Mesodermal cell (in vitro differentiated cells): ENCODE results near the gene SORCS2.

ENCODE experiments used
- H3K27ac ChIP-seq: 2 replicates; pipeline ENCODE4 v1.7.0; 2013; ENCODE audit warnings: mild to moderate bottlenecking, low read depth, low read length, moderate library complexity; ENCODE audit not compliant: severe bottlenecking
- H3K36me3 ChIP-seq: 2 replicates; pipeline ENCODE4 v1.7.1; 2013; ENCODE audit warnings: mild to moderate bottlenecking, low read length, moderate library complexity; ENCODE audit not compliant: control insufficient read depth, insufficient read depth
- H3K4me1 ChIP-seq: one replicate; pipeline ENCODE4 v1.7.1; 2013; ENCODE audit warnings: mild to moderate bottlenecking, low read length; ENCODE audit not compliant: insufficient read depth, control insufficient read depth, poor library complexity, severe bottlenecking
- H3K4me3 ChIP-seq: 2 replicates; pipeline ENCODE4 v1.7.0; 2013; ENCODE audit warnings: low read length, control low read depth, mild to moderate bottlenecking; ENCODE audit not compliant: insufficient read depth, poor library complexity, severe bottlenecking; ENCODE audit errors: extremely low read depth
- H3K9me3 ChIP-seq: 2 replicates; pipeline ENCODE4 v1.7.1; 2013; ENCODE audit warnings: mild to moderate bottlenecking, low read length, moderate library complexity; ENCODE audit not compliant: control insufficient read depth
- WGBS, 2 experiments: methylation state at CpG; one replicate each; pipeline ENCODE4 v1.1.5; 2013; ENCODE audit warnings: missing lambda C conversion rate in 2 of 2; ENCODE audit not compliant: insufficient coverage in 2 of 2; 5-methylcytosine and 5-hydroxymethylcytosine counted together

SORCS2 gene

GRCh38 chr4:7660176-7661039 lies 468.1 kb downstream of the SORCS2 start:
- WGBS, 2 experiments, result 85 to 91% methylated on average over 11 to 12 of the region's 14 CpGs
- no peak overlapping the region for H3K4me3 ChIP-seq
- H3K4me1 ChIP-seq, result peaks cover 16% of the 10 kb centered on the region
- no peaks in the 10 kb centered on the region for H3K36me3 ChIP-seq
- no peak overlapping the region for H3K27ac ChIP-seq
- H3K9me3 ChIP-seq, result no peaks in the 10 kb centered on the region

GRCh38 chr4:7661066-7661748 lies 468.9 kb downstream of the SORCS2 start:
- H3K36me3 ChIP-seq, result no peaks in the 10 kb centered on the region
- no peak overlapping the region for H3K4me3 ChIP-seq
- peaks cover 8% of the 10 kb centered on the region for H3K4me1 ChIP-seq
- H3K9me3 ChIP-seq, result no peaks in the 10 kb centered on the region
- 88 to 91% methylated on average over 15 to 18 of the region's 23 CpGs for WGBS, 2 experiments
- no peak overlapping the region for H3K27ac ChIP-seq

- Histone ChIP-seq H3K36me3 (no peaks in the 10 kb centered on the region), H3K4me1 (peaks cover under 1% of the 10 kb centered on the region), H3K4me3 (no peak overlapping the region), H3K9me3 (no peaks in the 10 kb centered on the region), H3K27ac (no peak overlapping the region)
- 76 to 79% methylated on average over 8 to 10 of the region's 13 CpGs for WGBS, 2 experiments
These were observed 469.6 kb downstream of the SORCS2 start for GRCh38 chr4:7661846-7662506.

GRCh38 chr4:7662507-7662846 lies 470.1 kb downstream of the SORCS2 start:
- Histone ChIP-seq H3K4me1 (no peaks in the 10 kb centered on the region), H3K9me3 (no peaks in the 10 kb centered on the region), H3K36me3 (no peaks in the 10 kb centered on the region), H3K4me3 (no peak overlapping the region), H3K27ac (no peak overlapping the region)
- 78 to 93% methylated on average over 2 to 3 of the region's 3 CpGs for WGBS, 2 experiments

- no peaks in the 10 kb centered on the region for H3K4me1 ChIP-seq
- no peaks in the 10 kb centered on the region for H3K9me3 ChIP-seq
- no peaks in the 10 kb centered on the region for H3K36me3 ChIP-seq
- no peak overlapping the region for H3K4me3 ChIP-seq
- WGBS, 2 experiments, result 90% methylated on average over 2 of the region's 2 CpGs; no CpG with 5 or more reads in 1 of the 2 experiments
- H3K27ac ChIP-seq, result no peak overlapping the region
These were observed 470.8 kb downstream of the SORCS2 start for GRCh38 chr4:7663075-7663541.

- no peaks in the 10 kb centered on the region for H3K9me3 ChIP-seq
- no peaks in the 10 kb centered on the region for H3K4me1 ChIP-seq
- no peak overlapping the region for H3K4me3 ChIP-seq
- WGBS, 2 experiments, result 88 to 90% methylated on average over 20 of the region's 20 CpGs
- H3K27ac ChIP-seq, result no peak overlapping the region
- H3K36me3 ChIP-seq, result no peaks in the 10 kb centered on the region
These were observed 471.8 kb downstream of the SORCS2 start for GRCh38 chr4:7664106-7664505.

- H3K36me3 ChIP-seq, result no peaks in the 10 kb centered on the region
- H3K4me3 ChIP-seq, result no peak overlapping the region
- no peak overlapping the region for H3K27ac ChIP-seq
- no peaks in the 10 kb centered on the region for H3K4me1 ChIP-seq
- 88 to 100% methylated on average over 3 of the region's 3 CpGs for WGBS, 2 experiments
- no peaks in the 10 kb centered on the region for H3K9me3 ChIP-seq
These were observed 473.0 kb downstream of the SORCS2 start for GRCh38 chr4:7665321-7665720.

- Histone ChIP-seq H3K9me3 (no peaks in the 10 kb centered on the region), H3K36me3 (no peaks in the 10 kb centered on the region), H3K27ac (no peak overlapping the region), H3K4me1 (no peaks in the 10 kb centered on the region), H3K4me3 (no peak overlapping the region)
- 90 to 91% methylated on average over 13 to 14 of the region's 15 CpGs for WGBS, 2 experiments
These were observed 473.7 kb downstream of the SORCS2 start for GRCh38 chr4:7666011-7666410.

- Histone ChIP-seq H3K36me3 (no peaks in the 10 kb centered on the region), H3K9me3 (no peaks in the 10 kb centered on the region), H3K4me3 (no peak overlapping the region), H3K27ac (no peak overlapping the region), H3K4me1 (no peaks in the 10 kb centered on the region)
- 79 to 91% methylated on average over 3 to 4 of the region's 6 CpGs for WGBS, 2 experiments
These were observed 474.4 kb downstream of the SORCS2 start for GRCh38 chr4:7666744-7667143.

- Histone ChIP-seq H3K9me3 (no peaks in the 10 kb centered on the region), H3K36me3 (no peaks in the 10 kb centered on the region), H3K4me1 (no peaks in the 10 kb centered on the region), H3K4me3 (no peak overlapping the region), H3K27ac (no peak overlapping the region)
- WGBS, 2 experiments, result 65 to 75% methylated on average over 2 to 3 of the region's 4 CpGs
These were observed 475.9 kb downstream of the SORCS2 start for GRCh38 chr4:7668271-7668670.
